A172 (cell line): ENCODE measurements around the gene ANKRD33. TPM values are rescaled to one million over a fixed set of nuclear protein-coding genes. Genes with fewer than 3 reads are reported as not detected.
"Not testable (repeated sequence)": the region's sequence is repeated elsewhere in the genome, so short reads cannot be mapped to it uniquely, and the experiment has no call there.

Source experiments
- DNase-seq: peaks from one replicate; pipeline ENCODE4 v3.0.0-alpha.2; 2015; ENCODE audit warnings: low spot score
- total RNA-seq: library from RNA; depleted of rRNA; stranded (reverse); fragments of >200 nt; shearing (Covaris generic); gene quantifications from 2 replicates; pipeline ENCODE4 v1.2.3, GENCODE V29; 2014

ANKRD33 gene
- total RNA-seq, 1 experiment from 2014 or later, result not detected

DNA sequence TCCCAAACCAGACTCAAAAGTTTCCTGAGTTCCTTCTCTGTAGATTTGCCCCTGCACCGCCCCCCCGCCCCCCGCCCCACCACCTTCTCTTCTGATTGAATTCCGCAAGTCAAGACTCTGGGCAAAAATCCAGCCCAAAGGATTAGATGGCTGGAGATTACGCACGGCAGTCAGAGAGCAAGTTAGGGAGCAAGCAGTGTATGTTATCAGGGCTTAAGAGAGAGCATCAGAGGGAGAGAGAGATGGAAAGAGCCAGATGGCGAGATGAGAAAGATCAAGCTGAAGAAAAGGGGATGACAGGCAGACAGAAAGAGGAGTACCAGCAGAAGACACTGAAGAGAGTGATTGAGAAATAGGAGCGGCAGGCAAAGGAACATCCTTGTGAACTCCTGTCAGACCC lies 13.9 kb upstream of the ANKRD33 start:
- peak; percentile 29 for DNase-seq

DNA sequence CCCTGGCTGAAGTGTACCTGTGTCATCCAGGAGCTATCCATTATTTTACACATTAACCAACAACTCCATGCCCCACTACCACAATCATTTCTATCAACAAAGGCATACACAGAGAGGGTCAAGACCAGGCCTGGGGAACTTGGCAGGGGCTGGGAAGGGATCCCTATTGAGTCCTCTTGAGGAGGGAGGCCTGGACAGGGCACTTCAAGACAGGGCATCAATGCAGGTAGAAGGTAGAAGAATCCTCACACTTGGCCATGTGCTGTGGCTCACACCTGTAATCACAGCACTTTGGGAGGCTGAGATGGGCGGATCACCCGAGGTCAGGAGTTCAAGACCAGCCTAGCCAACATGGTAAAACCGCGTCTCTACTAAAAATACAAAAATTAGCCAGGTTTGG lies 13.4 kb upstream of the ANKRD33 start:
- DNase-seq, result no peak

DNA sequence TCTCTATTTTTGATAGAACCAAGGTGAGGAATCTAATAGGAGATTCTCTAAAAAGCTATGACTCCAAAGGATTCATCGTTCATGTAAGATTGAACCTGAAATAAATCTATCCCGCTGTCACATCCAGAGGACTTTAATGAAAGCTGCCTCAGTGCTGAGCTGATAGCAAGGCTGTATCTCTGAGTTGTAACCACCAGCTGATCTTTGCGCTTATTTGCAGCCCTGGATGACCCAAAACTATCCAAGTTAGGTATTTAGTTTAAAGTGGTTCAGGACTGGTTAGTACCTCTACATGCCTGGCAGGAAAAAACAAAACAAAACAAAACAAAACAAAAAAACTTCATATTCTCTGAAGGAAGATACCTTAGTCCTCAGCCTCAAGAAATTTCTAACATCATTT lies 8.8 kb upstream of the ANKRD33 start:
- DNase-seq, result no peak

DNA sequence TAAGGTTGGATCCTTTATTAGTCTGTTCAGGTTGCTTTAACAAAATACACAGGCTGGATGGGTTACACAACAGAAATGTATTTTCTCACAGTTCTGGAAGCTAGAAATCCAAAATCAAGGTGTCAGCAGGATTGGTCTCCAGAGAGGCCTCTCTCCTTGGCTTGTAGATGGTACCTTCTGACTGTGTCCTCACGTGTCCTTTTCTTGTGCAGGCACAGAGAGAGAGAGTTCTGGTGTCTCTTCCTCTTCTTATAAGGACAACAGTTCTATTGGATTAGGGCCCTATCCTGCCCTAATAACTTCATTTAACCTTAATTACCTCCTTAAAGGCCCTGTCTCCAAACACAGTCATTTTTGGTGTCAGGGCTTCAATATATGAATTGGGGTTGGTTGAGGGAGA lies 4.6 kb upstream of the ANKRD33 start:
- no peak for DNase-seq

DNA sequence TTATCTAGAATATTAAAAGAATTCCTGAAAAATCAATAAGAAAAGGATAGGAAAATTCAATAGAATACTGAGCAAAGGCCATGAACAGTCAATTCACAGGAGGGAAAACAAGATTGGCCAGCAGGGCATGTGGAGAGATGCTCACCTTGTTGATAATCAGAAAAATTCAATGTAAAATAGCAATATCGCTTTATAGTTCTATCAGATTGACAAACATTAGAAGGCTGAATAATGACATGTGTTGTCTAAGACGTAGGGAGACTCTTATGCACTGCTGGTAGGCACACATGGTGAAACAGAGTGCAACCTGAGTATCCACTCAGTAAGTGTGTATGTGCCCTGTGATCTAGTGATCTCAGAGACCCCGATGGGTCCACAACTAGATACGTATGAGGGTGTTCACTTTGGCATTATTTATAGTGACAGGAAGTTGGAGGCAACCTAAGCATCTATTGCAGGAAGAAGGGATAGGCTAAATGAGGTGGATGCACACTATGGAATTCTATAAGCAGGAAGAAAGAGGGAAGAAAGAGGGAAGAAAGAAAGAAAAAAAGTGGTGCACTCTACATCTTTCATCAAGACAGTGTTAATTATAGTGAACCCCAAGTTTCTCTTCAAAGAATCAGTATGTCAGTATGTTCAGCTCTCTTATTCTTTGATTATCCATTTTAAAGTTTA lies 3.8 kb upstream of the ANKRD33 start:
- no peak for DNase-seq

DNA sequence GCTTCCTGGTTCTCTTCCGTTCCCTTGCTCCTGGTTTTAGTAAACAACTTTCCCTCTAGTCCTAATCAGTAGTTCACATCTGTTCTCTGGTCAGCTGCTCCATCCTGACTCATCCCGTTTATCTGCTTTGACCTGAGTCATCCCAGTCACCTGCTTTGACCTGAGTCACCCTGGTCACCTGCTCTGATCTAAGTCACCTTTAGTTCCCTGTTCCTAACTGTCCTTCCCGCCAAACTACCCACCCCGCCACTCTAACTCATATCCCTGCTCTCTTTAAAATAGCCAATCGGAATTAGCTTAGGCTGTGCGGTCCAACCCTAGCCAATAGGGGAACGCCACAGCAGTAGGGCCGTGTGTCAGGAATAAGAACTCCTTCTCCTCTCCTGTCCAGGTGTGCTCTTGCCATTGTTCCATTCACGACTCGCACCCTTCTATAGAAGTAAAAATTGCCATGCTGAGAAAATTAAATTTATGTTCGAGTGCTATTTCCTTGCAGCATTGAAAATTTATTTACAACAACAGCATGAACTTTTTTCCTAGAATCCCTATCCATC lies 3.1 kb upstream of the ANKRD33 start:
- peak; percentile 95 for DNase-seq

DNA sequence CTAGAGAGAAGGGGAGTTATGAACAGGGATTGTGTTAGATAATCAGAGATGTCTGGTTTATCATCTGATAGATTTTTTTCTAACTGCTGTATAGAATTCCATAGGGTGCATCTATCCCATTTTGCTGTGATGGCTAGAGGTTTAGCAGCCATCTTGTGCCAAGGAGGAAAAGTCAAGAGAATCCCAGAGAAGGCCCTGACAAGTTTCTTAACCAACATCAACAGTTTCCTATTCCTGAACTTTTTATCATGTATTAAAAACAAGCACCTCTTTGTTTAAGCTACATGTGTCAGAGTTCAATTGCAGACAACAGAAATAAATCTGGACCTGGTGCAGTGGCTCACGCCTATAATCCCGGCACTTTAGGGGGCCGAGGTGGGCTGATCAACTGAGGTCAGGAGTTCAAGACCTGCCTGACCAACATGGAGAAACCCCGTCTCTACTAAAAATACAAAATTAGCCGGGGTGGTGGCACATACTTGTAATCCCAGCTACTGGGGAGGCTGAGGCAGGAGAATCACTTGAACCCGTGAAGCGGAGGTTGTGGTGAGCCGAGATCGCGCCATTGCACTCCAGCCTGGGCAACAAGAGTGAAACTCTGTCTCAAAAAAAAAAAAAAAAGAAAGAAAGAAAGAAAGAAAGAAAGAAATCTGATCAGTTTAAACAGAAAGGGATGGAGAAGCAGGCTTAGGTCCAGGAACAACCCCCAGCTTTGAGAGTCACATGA lies 2.4 kb upstream of the ANKRD33 start:
- not testable (repeated sequence) for DNase-seq

DNA sequence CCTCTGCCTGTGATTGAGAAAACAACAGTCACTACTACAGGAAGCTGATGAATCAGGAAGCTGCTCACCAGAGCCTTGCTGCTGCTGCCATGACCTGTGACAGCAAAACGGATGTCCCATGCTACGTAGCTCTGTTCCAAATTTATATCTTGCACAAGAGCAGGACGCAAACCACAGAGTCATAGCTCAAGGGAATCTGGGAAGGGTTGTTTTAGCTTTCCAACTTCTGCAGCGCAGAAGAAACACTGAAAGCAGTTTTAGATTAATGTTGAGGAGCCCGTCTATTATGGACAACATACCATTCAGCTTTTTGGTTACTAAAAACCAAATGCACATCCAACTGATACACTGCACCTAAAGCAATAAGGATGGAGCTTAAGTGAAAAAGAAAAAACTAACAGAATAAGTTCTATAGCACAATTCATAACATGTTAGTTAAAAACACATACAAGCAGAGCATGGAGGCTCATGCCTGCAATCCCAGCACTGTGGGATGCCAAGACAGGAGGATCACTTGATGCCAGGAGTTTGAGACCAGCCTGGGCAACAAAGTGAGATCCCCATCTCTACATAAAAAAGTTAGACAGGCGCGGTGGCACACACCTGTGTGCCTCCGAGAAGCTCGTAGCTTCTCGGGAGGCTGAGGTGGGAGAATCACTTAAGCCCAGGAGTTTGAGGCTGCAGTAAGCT lies 1.7 kb upstream of the ANKRD33 start:
- DNase-seq, result peak; percentile 94

DNA sequence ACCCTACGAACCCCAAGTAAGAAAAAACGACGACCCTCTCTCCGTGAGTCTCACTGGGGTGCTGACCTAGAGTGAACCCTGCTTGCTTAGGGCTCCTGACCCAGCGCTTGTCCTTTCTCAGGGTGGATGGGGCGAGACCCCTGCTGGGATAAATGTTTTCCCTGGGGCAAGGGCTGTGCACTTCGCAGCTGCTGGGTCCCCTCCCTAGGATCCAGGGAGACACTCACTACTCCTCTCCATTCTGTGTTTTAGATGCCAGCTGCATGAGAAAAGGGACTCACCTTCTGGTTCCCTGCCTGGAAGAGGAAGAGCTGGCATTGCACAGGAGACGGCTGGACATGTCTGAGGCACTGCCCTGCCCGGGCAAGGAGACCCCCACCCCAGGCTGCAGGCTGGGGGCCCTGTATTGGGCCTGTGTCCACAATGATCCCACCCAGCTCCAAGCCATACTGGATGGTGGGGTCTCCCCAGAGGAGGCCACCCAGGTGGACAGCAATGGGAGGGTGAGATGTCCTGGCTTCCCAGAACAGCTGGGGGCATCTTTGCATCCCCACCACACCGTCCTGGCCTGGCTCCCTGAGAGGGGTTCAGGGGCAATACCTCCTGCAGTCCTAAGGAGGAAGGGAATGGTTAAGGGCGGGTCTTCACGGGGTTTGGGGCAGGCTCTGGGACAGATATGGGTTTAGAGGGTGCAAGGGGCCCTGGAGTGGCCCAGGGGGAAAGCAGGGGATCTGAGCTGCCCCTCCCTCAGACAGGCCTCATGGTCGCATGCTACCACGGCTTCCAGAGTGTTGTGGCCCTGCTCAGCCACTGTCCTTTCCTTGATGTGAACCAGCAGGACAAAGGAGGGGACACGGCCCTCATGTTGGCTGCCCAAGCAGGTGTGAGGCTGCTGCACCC lies 663 bp downstream of the ANKRD33 start:
- DNase-seq, result no peak

DNA sequence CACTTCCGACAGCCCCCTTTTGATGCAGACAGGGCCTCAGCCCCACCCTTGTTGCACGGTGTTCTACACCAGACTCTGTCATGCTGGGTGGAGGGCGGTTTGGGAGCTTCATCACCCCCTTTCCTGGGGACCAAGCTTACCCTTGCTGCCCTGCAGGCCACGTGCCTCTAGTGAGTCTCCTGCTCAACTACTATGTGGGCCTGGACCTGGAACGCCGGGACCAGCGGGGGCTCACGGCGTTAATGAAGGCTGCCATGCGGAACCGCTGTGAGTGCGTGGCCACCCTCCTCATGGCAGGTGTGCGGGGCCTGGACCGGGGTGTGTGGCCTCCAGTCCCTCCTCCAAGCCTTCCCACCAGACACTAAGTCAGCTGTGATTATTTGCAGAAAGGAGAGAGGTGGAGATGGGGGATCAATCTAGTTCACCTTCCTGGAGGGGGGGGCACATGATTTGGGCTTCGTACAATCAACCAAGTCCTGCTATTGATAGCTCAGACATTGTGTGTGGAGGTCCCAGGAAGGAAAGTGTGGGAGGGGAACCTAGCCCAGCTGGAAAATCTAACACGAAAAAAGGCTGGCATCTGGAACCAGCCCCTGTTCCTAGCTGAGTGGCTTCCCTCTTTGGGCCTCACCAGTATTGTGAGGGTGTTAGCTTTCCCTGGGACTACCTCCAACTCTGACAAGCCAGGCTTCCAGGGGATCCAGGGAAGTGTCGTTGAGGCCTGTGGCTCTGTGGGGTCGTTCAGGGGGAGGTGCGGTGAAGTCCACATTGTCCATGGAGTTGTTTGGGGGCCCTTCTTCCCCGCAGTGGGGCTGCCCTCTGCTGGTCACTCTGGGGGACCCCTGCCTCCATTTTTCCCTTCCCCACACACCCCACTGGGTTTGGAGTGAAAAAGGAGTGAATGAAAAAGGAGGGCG lies 1.6 kb downstream of the ANKRD33 start:
- DNase-seq, result no peak

DNA sequence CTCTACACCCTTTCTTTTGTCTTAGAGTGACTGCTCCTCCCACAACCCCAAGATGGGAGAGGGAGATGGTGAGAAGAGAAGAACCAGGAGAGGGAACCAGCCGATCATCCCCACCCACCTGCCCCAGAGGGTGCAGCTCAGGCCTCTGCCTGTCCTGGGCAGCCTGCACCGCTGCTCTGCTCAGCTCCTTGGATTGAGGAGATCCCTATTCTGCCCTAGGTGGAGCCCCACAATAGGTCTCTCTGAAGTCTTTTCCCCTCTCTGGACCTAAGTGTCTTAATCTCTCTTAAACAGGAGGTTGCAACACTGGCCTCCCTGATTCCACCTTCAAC lies 2.2 kb downstream of the ANKRD33 start:
- DNase-seq, result no peak

DNA sequence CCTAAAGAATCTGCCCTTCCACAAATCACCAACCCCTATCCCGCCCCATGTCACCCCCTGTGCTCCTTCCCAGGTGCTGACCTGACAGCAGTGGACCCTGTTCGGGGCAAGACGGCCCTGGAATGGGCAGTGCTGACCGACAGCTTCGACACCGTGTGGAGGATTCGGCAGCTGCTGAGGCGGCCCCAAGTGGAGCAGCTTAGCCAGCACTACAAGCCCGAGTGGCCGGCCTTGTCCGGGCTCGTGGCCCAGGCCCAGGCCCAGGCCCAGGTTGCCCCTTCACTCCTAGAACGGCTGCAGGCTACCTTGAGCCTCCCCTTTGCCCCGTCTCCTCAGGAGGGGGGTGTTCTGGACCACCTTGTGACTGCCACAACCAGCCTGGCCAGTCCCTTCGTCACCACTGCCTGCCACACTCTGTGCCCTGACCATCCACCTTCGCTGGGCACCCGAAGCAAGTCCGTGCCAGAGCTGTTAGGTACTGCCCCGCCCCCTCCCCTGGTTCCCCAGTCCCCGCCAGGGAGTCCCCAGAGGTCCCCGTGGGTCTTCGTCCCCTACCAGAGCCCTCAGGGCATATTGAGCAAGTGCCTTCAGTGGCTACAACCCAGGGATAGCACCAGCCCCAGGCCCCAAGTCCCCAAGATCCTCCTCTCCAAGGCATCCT lies 2.7 kb downstream of the ANKRD33 start:
- DNase-seq, result no peak

DNA sequence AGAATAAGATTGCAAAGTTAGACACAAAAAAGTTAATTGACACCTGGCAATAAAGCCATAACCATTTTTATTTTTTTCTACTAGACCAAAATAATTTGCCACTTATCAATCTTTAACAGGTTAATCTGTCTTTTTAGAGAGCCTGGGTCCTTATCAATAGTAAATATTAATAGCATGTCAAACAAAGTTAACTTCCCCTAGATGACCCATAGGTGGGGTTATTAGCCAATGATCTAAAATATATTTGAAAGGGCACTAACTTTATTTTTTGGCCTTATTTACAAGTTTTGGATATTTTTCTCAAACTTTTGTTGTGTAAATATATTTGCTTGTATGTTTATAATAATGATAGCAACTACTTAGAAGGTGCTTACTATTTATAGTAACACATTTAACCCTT lies 3.9 kb downstream of the ANKRD33 start:
- peak; percentile 21 for DNase-seq

DNA sequence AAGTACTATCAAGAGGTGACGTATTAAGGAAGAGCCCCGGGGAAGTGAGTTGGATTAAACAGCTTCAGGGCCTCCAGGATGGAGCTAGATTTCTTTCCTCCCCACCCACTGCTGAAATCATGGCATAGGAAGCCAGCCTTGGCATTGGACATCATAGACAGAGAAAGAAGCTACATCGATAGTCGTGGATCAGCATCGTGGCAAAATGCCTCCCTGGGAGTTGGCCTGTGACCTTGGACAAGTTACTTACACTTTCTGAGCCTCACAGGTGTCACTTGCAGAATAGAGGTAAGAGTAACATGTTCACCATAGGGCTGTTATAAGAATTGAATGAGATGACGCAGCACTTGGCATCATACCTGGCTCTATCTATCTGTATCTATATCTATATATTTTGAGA lies 5.9 kb downstream of the ANKRD33 start:
- no peak for DNase-seq

DNA sequence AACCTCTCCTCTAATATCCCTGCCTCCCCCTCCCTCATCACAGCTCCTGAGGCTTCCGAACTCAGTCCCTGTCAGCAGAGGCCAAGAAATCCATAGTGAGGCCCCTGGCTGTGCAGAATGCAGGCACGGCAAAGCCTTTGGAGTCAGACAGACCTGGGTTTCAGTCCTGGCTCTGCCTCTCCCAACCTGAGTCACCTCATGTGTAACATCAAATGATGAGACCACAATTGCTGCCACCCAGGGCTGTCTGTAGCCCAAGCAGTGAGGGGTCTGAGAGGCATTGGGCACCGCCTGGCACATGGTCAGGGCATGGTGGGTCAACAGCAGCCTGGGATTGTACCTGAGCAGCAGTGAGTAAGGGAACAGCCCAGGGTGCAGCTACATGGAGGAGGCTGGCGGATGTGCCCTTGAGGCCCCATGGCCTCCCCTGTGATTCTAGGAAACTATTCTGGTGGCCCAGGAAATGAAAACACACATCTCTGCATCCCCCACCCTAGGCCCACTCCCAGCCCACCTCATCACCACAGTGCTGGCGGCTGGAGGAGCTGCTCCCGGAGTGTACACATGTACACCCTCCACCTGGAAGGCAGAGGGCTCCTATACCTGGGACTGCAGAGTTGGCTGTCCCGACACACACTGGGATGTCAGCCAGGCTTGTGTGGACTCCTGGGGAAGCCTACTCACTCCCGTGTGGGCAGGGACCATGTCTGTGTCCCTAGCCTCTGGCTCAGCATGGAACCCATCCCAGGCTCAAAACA lies 7.7 kb downstream of the ANKRD33 start:
- DNase-seq, result no peak

DNA sequence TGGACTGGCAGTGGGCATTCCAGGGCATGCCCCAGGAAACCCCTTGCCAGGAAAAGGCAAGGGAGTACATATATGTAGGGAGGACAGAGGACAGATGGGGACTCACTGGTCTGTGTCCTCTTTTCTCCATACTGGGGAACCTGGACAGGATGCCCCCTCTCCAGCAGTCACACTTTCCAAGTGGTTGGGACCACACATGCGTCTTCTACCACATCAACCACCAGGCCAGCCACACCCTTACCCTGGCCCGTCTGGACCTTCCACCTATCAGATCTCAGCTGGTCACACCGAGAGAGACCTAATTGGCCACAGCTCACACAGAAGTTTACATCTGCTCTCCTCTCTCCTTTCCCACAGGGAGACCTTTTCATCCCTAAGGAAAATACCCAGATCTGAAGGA lies 8.3 kb downstream of the ANKRD33 start:
- DNase-seq, result no peak

DNA sequence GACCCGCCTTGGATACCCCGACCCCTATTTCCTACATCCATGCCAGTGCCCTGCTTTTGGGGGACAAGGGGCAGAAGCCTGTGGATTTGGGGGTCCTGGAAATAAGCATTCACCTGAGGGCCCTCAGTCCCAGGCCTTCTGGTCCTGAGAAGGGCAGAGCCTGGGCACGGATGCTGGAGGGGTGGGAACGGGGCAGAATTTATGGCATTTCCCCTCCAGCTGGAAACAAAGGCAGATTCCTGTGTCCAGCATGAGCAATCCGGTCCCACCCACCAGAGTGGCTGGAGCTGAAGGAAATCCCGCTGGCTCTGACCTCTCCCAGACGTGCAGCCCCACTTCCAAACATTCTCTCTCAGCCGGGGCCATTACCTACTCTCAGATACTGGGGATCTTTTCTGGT lies 9.3 kb downstream of the ANKRD33 start:
- DNase-seq, result no peak

DNA sequence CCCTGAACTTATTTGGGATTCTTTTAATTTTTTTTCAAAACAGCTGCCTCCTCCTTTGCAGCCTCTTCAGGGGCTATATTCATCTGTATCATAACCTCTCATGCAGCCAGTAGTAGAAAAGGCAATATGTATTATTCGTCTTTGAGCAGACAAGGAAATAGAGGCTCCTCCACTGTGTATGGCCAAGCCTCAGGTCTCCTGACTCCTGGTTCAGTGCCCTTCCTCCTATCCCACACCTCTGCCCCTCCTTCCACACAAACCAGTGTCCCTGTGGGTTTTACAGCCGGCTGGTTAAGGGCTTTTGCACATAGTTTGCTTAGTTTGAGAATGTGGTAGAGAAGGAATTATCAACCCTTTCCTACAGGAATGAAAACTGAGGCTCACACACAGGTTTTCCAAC lies 10.6 kb downstream of the ANKRD33 start:
- DNase-seq, result no peak

DNA sequence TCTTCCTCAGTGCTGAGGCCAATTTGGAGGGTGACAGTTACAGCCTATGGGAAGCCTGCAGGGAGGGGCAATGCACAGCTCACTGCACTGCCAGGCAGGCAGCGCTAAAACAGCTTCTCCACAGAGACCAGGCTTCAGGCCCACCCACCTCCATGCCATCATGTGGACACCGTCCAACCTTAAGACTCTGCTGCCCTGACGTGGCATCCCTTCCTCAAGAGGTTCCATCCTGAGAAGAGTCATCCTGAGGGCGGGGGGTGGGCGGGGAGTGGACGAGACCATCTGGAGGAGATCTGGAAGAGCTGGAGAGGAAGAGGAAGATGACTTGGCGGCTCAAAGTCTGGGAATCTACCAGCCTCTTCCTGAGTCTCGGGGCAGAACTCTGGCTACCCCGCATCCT lies 11.0 kb downstream of the ANKRD33 start:
- DNase-seq, result peak; percentile 92
